RWPE2 (cell line): Measurements from ENCODE around the gene EPB41.
A peak's percentile ranks its signal among the peaks of the same experiment; 100 is the strongest.
"Not testable (repeated sequence)": the region's sequence is repeated elsewhere in the genome, so short reads cannot be mapped to it uniquely, and the experiment has no call there.

ENCODE experiments used
- ATAC-seq: fragments of 200-7000 bp; cut with Tn5 transposase; 3 replicates; pipeline ENCODE4 v1.9.1; 2021; ENCODE audit warnings: low read depth
- DNase-seq: peaks from one replicate; pipeline ENCODE4 v3.0.0-alpha.2; 2020; ENCODE audit warnings: low spot score
- H3K27ac ChIP-seq: fragments of 450-650 bp; 2 replicates; pipeline ENCODE4 v1.5.1; 2017; ENCODE audit warnings: mild to moderate bottlenecking; ENCODE audit not compliant: poor library complexity, severe bottlenecking
- H3K27me3 ChIP-seq: fragments of 250-450 bp; sonication (Bioruptor Pico); 2 replicates; pipeline ENCODE4 v1.5.1; 2021; ENCODE audit warnings: mild to moderate bottlenecking, moderate library complexity; ENCODE audit not compliant: insufficient read depth, poor library complexity, severe bottlenecking
- H3K36me3 ChIP-seq: fragments of 250-450 bp; sonication (Bioruptor Pico); 2 replicates; pipeline ENCODE4 v1.5.1; 2020; ENCODE audit warnings: low read depth, mild to moderate bottlenecking, moderate library complexity
- H3K4me1 ChIP-seq: fragments of 250-450 bp; sonication (Bioruptor Pico); 2 replicates; pipeline ENCODE4 v1.5.1; 2021; ENCODE audit warnings: mild to moderate bottlenecking, moderate library complexity; ENCODE audit not compliant: insufficient read depth, poor library complexity, severe bottlenecking
- H3K4me3 ChIP-seq: fragments of 250-450 bp; sonication (Bioruptor Pico); 2 replicates; pipeline ENCODE4 v1.5.1; 2021; ENCODE audit warnings: mild to moderate bottlenecking, moderate library complexity; ENCODE audit not compliant: severe bottlenecking
- H3K9me3 ChIP-seq: fragments of 250-450 bp; sonication (Bioruptor Pico); 2 replicates; pipeline ENCODE4 v1.5.1; 2021; ENCODE audit warnings: mild to moderate bottlenecking, moderate library complexity; ENCODE audit not compliant: severe bottlenecking
- CTCF ChIP-seq: fragments of 450-650 bp; IDR thresholded peaks from one replicate; pipeline ENCODE4 v1.5.1; 2017; ENCODE audit warnings: mild to moderate bottlenecking, moderate library complexity; ENCODE audit not compliant: poor library complexity, severe bottlenecking

Gene EPB41

GRCh38 chr1:29105822-29106221 lies 191.5 kb downstream of the EPB41 start:
- Histone ChIP-seq H3K9me3 (no peaks in the 10 kb centered on the region), H3K27me3 (no peaks in the 10 kb centered on the region), H3K4me3 (no peak overlapping the region), H3K36me3 (no peaks in the 10 kb centered on the region), H3K27ac (no peak overlapping the region), H3K4me1 (no peaks in the 10 kb centered on the region)
- no peak for ATAC-seq
- DNase-seq = no peak
- no peak for TF ChIP-seq CTCF

DNA sequence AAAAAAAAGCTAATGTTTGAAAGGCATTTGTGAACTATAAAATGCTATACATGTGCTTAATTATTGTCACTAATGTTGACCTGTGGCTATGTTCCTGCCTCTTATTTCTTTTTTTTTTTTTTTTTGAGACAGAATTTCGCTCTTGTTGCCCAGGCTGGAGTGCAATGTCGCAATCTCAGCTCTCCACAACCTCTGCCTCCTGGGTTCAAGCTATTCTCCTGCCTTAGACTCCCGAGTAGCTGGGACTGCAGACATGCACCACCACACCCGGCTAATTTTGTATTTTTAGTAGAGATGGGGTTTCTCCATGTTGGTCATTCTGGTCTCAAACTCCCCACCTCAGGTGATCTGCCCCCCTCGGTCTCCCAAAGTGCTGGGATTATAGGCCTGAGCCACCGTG lies 193.7 kb downstream of the EPB41 start:
- H3K4me3 ChIP-seq, H3K4me1 ChIP-seq, H3K36me3 ChIP-seq, H3K27me3 ChIP-seq, DNase-seq, ATAC-seq, H3K27ac ChIP-seq, H3K9me3 ChIP-seq: not testable (repeated sequence)

- no peaks in the 10 kb centered on the region for H3K36me3 ChIP-seq
- no peak overlapping the region for H3K27ac ChIP-seq
- DNase-seq (no peak), ATAC-seq (no peak)
- TF ChIP-seq CTCF = no peak
- no peaks in the 10 kb centered on the region for H3K4me1 ChIP-seq
- no peaks in the 10 kb centered on the region for H3K27me3 ChIP-seq
- no peak overlapping the region for H3K4me3 ChIP-seq
- H3K9me3 ChIP-seq = no peaks in the 10 kb centered on the region
Measured at GRCh38 chr1:29112705-29113412, 198.5 kb downstream of the EPB41 start.

- H3K27ac ChIP-seq = no peak overlapping the region
- 0 out of 3 replicates have a peak, but pooled peaks have one; percentile 19 for ATAC-seq
Measured at GRCh38 chr1:29113413-29114117, 199.2 kb downstream of the EPB41 start.

GRCh38 chr1:29114654-29115053 lies 200.3 kb downstream of the EPB41 start:
- Histone ChIP-seq H3K27me3 (no peaks in the 10 kb centered on the region), H3K9me3 (no peaks in the 10 kb centered on the region), H3K36me3 (no peaks in the 10 kb centered on the region), H3K27ac (no peak overlapping the region), H3K4me3 (no peak overlapping the region), H3K4me1 (no peaks in the 10 kb centered on the region)
- ATAC-seq = no peak
- TF ChIP-seq CTCF = no peak
- no peak for DNase-seq

More at GRCh38 chr1:29113413-29114117, 199.2 kb downstream of the EPB41 start:
- H3K36me3 ChIP-seq = no peaks in the 10 kb centered on the region
- TF ChIP-seq CTCF = no peak
- no peak for DNase-seq
- H3K4me3 ChIP-seq = no peak overlapping the region
- H3K9me3 ChIP-seq = no peaks in the 10 kb centered on the region
- H3K4me1 ChIP-seq = no peaks in the 10 kb centered on the region
- no peaks in the 10 kb centered on the region for H3K27me3 ChIP-seq
